Activated T-helper 1 cell treated with Interleukin-2 at 50 U/mL for 16 hours (primary cell): ENCODE data around the gene GNG3.
"Not testable (repeated sequence)": the region's sequence is repeated elsewhere in the genome, so short reads cannot be mapped to it uniquely, and the experiment has no call there.

ENCODE experiments used
- DNase-seq: peaks from one replicate; pipeline ENCODE4 v3.0.0-alpha.2; 2020; ENCODE audit warnings: low read depth

GNG3 gene

GRCh38 chr11:62687508-62688396 lies 19.7 kb upstream of the GNG3 start:
- no peak for DNase-seq

- DNase-seq: no peak
These were observed 19.0 kb upstream of the GNG3 start for GRCh38 chr11:62688491-62688890.

GRCh38 chr11:62689421-62690183 lies 17.9 kb upstream of the GNG3 start, which contains the start of gene LRRN4CL:
Gene LRRN4CL, minus strand, starts transcription at chr11:62689530. Its CDS starts 1,022 bp downstream, at chr11:62688508.
- DNase-seq: no peak

- not testable (repeated sequence) for DNase-seq
These were observed 13.9 kb upstream of the GNG3 start for GRCh38 chr11:62693624-62694023.

- peak; percentile 52 for DNase-seq
These were observed 12.9 kb upstream of the GNG3 start for GRCh38 chr11:62694455-62695167.

GRCh38 chr11:62702246-62702645 lies 5.2 kb upstream of the GNG3 start:
- no peak for DNase-seq

- not testable (repeated sequence) for DNase-seq
These were observed 3.6 kb upstream of the GNG3 start for GRCh38 chr11:62703921-62704320.

- no peak for DNase-seq
These were observed 2.1 kb upstream of the GNG3 start for GRCh38 chr11:62705413-62705812.

GRCh38 chr11:62705880-62706849 lies 1.3 kb upstream of the GNG3 start:
- DNase-seq: peak; percentile 92

GRCh38 chr11:62706850-62707247 lies 627 bp upstream of the GNG3 start:
- DNase-seq: no peak

GRCh38 chr11:62708392-62708791 lies 916 bp downstream of the GNG3 start:
- no peak for DNase-seq

- peak; percentile 34 for DNase-seq
These were observed 1.3 kb downstream of the GNG3 start for GRCh38 chr11:62708793-62709192.

- peak; percentile 94 for DNase-seq
These were observed 1.9 kb downstream of the GNG3 start for GRCh38 chr11:62709247-62710000.

- no peak for DNase-seq
These were observed 2.5 kb downstream of the GNG3 start for GRCh38 chr11:62710001-62710345.

- DNase-seq: no peak
These were observed 4.9 kb downstream of the GNG3 start for GRCh38 chr11:62712276-62712812.

GRCh38 chr11:62712861-62713260 lies 5.4 kb downstream of the GNG3 start:
- DNase-seq: no peak

- DNase-seq: no peak
These were observed 5.9 kb downstream of the GNG3 start for GRCh38 chr11:62713343-62713742.

GRCh38 chr11:62715150-62716130 lies 8.0 kb downstream of the GNG3 start:
- DNase-seq: no peak

GRCh38 chr11:62716206-62716605 lies 8.7 kb downstream of the GNG3 start:
- no peak for DNase-seq
